WTC11 (cell line): Measurements from ENCODE around the gene HTR1E. TPM values are rescaled to one million over a fixed set of nuclear protein-coding genes. Genes with fewer than 3 reads are reported as not detected.

ENCODE experiments used
- ATAC-seq: fragments of 200-7000 bp; cut with Tn5 transposase; 2 replicates; pipeline ENCODE4 v1.10.0; 2021; ENCODE audit warnings: mild to moderate bottlenecking, moderate library complexity
- CTCF ChIA-PET: fragments of 300-600 bp; sonication (Branson Sonifier 250); formaldehyde crosslinking; loops from one replicate; lab custom pipeline; 2021; ENCODE audit warnings: antibody characterized with exemption; lab: Charles Lee
- POLR2A ChIA-PET: fragments of 350-600 bp; sonication (Branson Sonifier 250); formaldehyde crosslinking; loops from one replicate; lab custom pipeline; 2021; ENCODE audit warnings: antibody characterized with exemption; lab: Charles Lee
- DNase-seq: peaks from one replicate; pipeline ENCODE4 v3.0.0; 2021; ENCODE audit warnings: low spot score
- H3K27ac Mint-ChIP-seq: 2 replicates; pipeline ENCODE4 v1.8.0; 2021; ENCODE audit warnings: mixed read lengths
- H3K27me3 Mint-ChIP-seq: 2 replicates; pipeline ENCODE4 v1.8.0; 2021; ENCODE audit warnings: low read depth, mild to moderate bottlenecking, moderate library complexity, mixed read lengths
- H3K36me3 Mint-ChIP-seq: 2 replicates; pipeline ENCODE4 v1.8.0; 2021; ENCODE audit warnings: mixed read lengths
- H3K4me1 Mint-ChIP-seq: 2 replicates; pipeline ENCODE4 v1.8.0; 2022; ENCODE audit warnings: mixed read lengths
- H3K4me3 Mint-ChIP-seq: 2 replicates; pipeline ENCODE4 v1.8.0; 2021; ENCODE audit warnings: mild to moderate bottlenecking, moderate library complexity, mixed read lengths
- H3K9me3 Mint-ChIP-seq: 2 replicates; pipeline ENCODE4 v1.8.0; 2021; ENCODE audit warnings: mixed read lengths
- ATF1 ChIP-seq: sonication (generic); formaldehyde crosslinking; IDR thresholded peaks from 2 replicates; pipeline ENCODE4 v1.8.1; 2023; ENCODE audit warnings: mild to moderate bottlenecking, moderate library complexity, missing genetic modification reagents
- ATF2 ChIP-seq: sonication (generic); formaldehyde crosslinking; IDR thresholded peaks from 2 replicates; pipeline ENCODE4 v1.8.1; 2022; ENCODE audit warnings: low read depth, missing genetic modification reagents, borderline replicate concordance
- CBFB ChIP-seq: sonication (generic); formaldehyde crosslinking; IDR thresholded peaks from 2 replicates; pipeline ENCODE4 v1.8.1; 2022; ENCODE audit warnings: mild to moderate bottlenecking, low read depth, missing genetic modification reagents
- CDX4 ChIP-seq: fragments of 250-450 bp; sonication (Bioruptor Pico); IDR thresholded peaks from 2 replicates; pipeline ENCODE4 v1.9.0; 2021; ENCODE audit warnings: moderate library complexity, mild to moderate bottlenecking, inconsistent platforms, borderline replicate concordance
- CREB1 ChIP-seq: sonication (generic); formaldehyde crosslinking; IDR thresholded peaks from 2 replicates; pipeline ENCODE4 v1.8.0; 2023; ENCODE audit warnings: mild to moderate bottlenecking, missing genetic modification reagents
- CTCF ChIP-seq: fragments of 200-600 bp; IDR thresholded peaks from 2 replicates; pipeline ENCODE4 v1.8.0; 2022; ENCODE audit warnings: antibody characterized with exemption
- E2F5 ChIP-seq: sonication (generic); formaldehyde crosslinking; IDR thresholded peaks from 2 replicates; pipeline ENCODE4 v1.8.1; 2022; ENCODE audit warnings: mild to moderate bottlenecking, moderate library complexity, missing genetic modification reagents
- GTF2I ChIP-seq: fragments of 250-450 bp; sonication (Bioruptor Pico); conservative IDR thresholded peaks from 2 replicates; pipeline ENCODE4 v1.4.0; 2021; ENCODE audit warnings: mild to moderate bottlenecking
- MXD4 ChIP-seq: fragments of 250-450 bp; sonication (Bioruptor Pico); IDR thresholded peaks from 2 replicates; pipeline ENCODE4 v1.8.0; 2021; ENCODE audit warnings: mild to moderate bottlenecking, moderate library complexity, borderline replicate concordance
- MYBL2 ChIP-seq: sonication (generic); formaldehyde crosslinking; IDR thresholded peaks from 2 replicates; pipeline ENCODE4 v1.8.1; 2023; ENCODE audit warnings: mild to moderate bottlenecking, moderate library complexity, missing genetic modification reagents
- NFYB ChIP-seq: sonication (generic); formaldehyde crosslinking; conservative IDR thresholded peaks from 2 replicates; pipeline ENCODE4 v1.8.0; 2022; ENCODE audit warnings: low read depth, missing genetic modification reagents
- NR3C1 ChIP-seq: sonication (generic); formaldehyde crosslinking; conservative IDR thresholded peaks from 2 replicates; pipeline ENCODE4 v1.8.1; 2023; ENCODE audit warnings: low read depth, mild to moderate bottlenecking, missing genetic modification reagents
- SMAD3 ChIP-seq: sonication (generic); formaldehyde crosslinking; IDR thresholded peaks from 2 replicates; pipeline ENCODE4 v1.8.0; 2022; ENCODE audit warnings: missing genetic modification reagents, mild to moderate bottlenecking, borderline replicate concordance
- TEAD1 ChIP-seq: sonication (generic); formaldehyde crosslinking; IDR thresholded peaks from 2 replicates; pipeline ENCODE4 v1.8.0; 2022; ENCODE audit warnings: mild to moderate bottlenecking, missing genetic modification reagents
- USF2 ChIP-seq: sonication (generic); formaldehyde crosslinking; IDR thresholded peaks from 2 replicates; pipeline ENCODE4 v1.8.1; 2023; ENCODE audit warnings: mild to moderate bottlenecking, missing genetic modification reagents, moderate library complexity
- ZMAT4 ChIP-seq: fragments of 250-450 bp; sonication (Bioruptor Pico); IDR thresholded peaks from 2 replicates; pipeline ENCODE4 v1.9.0; 2021; ENCODE audit warnings: mild to moderate bottlenecking
- ZNF138 ChIP-seq: sonication (generic); formaldehyde crosslinking; conservative IDR thresholded peaks from 2 replicates; pipeline ENCODE4 v1.8.1; 2022; ENCODE audit warnings: mild to moderate bottlenecking, moderate library complexity, missing genetic modification reagents
- total RNA-seq: library from RNA; stranded (reverse); gene quantifications from 3 replicates; pipeline ENCODE4 v1.2.3, GENCODE V29; 2021

HTR1E gene
- total RNA-seq, 1 experiment from 2014 or later, result 0.09 TPM

GRCh38 chr6:86943819-86944407, 6.6 kb downstream of the HTR1E start:
- Mint-ChIP-seq H3K9me3 (no peaks in the 10 kb centered on the region), H3K4me1 (peaks cover 15% of the 10 kb centered on the region), H3K27me3 (peaks cover 9% of the 10 kb centered on the region), H3K36me3 (no peaks in the 10 kb centered on the region), H3K4me3 (no peak overlapping the region), H3K27ac (0 out of 2 replicates have a peak overlapping the region, but pooled peaks have one; percentile 7)
- CTCF ChIA-PET, result interaction anchor here (0.6 to 0.9 kb wide), 2 partner anchors 84 to 85 kb away, joined by 3 read pairs; no protein-coding TSS in a partner anchor
- ATAC-seq (peak; percentile 67), DNase-seq (no peak)
- TF ChIP-seq CTCF (no peak), MXD4 (CRISPR knock-in tag) (no peak), CBFB (CRISPR knock-in tag) (no peak)
- POLR2A ChIA-PET, result no interaction called here

- CTCF ChIA-PET, result no interaction called here
- ATAC-seq, result no peak
Observed at GRCh38 chr6:86949771-86950170, 12.4 kb downstream of the HTR1E start.

More at GRCh38 chr6:86949771-86950170, 12.4 kb downstream of the HTR1E start:
- Mint-ChIP-seq H3K9me3 (peaks cover 3% of the 10 kb centered on the region), H3K27me3 (no peaks in the 10 kb centered on the region), H3K36me3 (no peaks in the 10 kb centered on the region), H3K27ac (no peak overlapping the region), H3K4me1 (peaks cover 9% of the 10 kb centered on the region), H3K4me3 (no peak overlapping the region)
- DNase-seq, result no peak
- POLR2A ChIA-PET, result no interaction called here
- TF ChIP-seq MYBL2 (no peak), E2F5 (no peak), SMAD3 (no peak), USF2 (CRISPR knock-in tag) (no peak), CREB1 (CRISPR knock-in tag) (no peak), ZNF138 (CRISPR knock-in tag) (no peak), ATF1 (CRISPR knock-in tag) (no peak), ATF2 (CRISPR knock-in tag) (no peak), NFYB (CRISPR knock-in tag) (no peak), CTCF (no peak), ZMAT4 (CRISPR knock-in tag) (no peak), NR3C1 (CRISPR knock-in tag) (no peak), TEAD1 (CRISPR knock-in tag) (no peak), CDX4 (no peak), GTF2I (CRISPR knock-in tag) (no peak)
